ENCODE measurements around the gene C3orf70. TPM values are rescaled to one million over a fixed set of nuclear protein-coding genes. Genes with fewer than 3 reads are reported as not detected.

The C3orf70 gene
- total and polyA plus RNA-seq, 8 donors: 0.22 to 0.90 (median 0.36) TPM

- H3K27ac ChIP-seq: no peak overlapping the region
- FAIRE-seq (no peak), DNase-seq (no peak), ATAC-seq (no peak)
- H3K36me3 ChIP-seq: no peaks in the 10 kb centered on the region
- no peaks in the 10 kb centered on the region for H3K4me1 ChIP-seq
- intact Hi-C loops (cut with DNase I): no loop called here
- WGBS, 2 donors: 59 to 70% methylated on average over 3 of the region's 3 CpGs
- no peaks in the 10 kb centered on the region for H3K27me3 ChIP-seq
- H3K9me3 ChIP-seq: no peaks in the 10 kb centered on the region
- no peak overlapping the region for H3K4me3 ChIP-seq
- TF ChIP-seq CTCF (IDR thresholded peaks at IDR 0.05): no peak
Measured at GRCh38 chr3:185082149-185082548, 70.7 kb downstream of the C3orf70 start.

GRCh38 chr3:185081521-185081920 is 71.3 kb downstream of the C3orf70 start:
- no peak for TF ChIP-seq CTCF (IDR thresholded peaks at IDR 0.05)
- Histone ChIP-seq H3K4me1 (no peaks in the 10 kb centered on the region), H3K9me3 (no peaks in the 10 kb centered on the region), H3K36me3 (no peaks in the 10 kb centered on the region), H3K4me3 (no peak overlapping the region), H3K27ac (no peak overlapping the region), H3K27me3 (no peaks in the 10 kb centered on the region)
- DNase-seq (no peak), FAIRE-seq (no peak), ATAC-seq (no peak)
- 57 to 75% methylated on average over 1 of the region's 1 CpG for WGBS, 2 donors
- intact Hi-C loops (cut with DNase I): no loop called here

GRCh38 chr3:185079625-185080024 is 73.2 kb downstream of the C3orf70 start:
- ATAC-seq: no peak
- no peak for TF ChIP-seq CTCF (IDR thresholded peaks at IDR 0.05)
- DNase-seq: no peak
- no peak for FAIRE-seq
- Histone ChIP-seq H3K36me3 (no peaks in the 10 kb centered on the region), H3K9me3 (no peaks in the 10 kb centered on the region), H3K27ac (no peak overlapping the region), H3K27me3 (no peaks in the 10 kb centered on the region), H3K4me1 (no peaks in the 10 kb centered on the region), H3K4me3 (no peak overlapping the region)
- intact Hi-C loops (cut with DNase I): no loop called here
- 64 to 83% methylated on average over 1 of the region's 1 CpG for WGBS, 2 donors

GRCh38 chr3:185076219-185076618 is 76.6 kb downstream of the C3orf70 start:
- WGBS, 2 donors: 58 to 64% methylated on average over 8 of the region's 8 CpGs
- intact Hi-C loops (cut with DNase I): no loop called here
- Histone ChIP-seq H3K4me1 (no peaks in the 10 kb centered on the region), H3K36me3 (no peaks in the 10 kb centered on the region), H3K9me3 (no peaks in the 10 kb centered on the region), H3K4me3 (no peak overlapping the region), H3K27me3 (no peaks in the 10 kb centered on the region), H3K27ac (no peak overlapping the region)
- DNase-seq: no peak
- no peak for ATAC-seq
- FAIRE-seq: no peak
- TF ChIP-seq CTCF (IDR thresholded peaks at IDR 0.05): no peak

- DNase-seq (no peak), FAIRE-seq (no peak), ATAC-seq (no peak)
- no peak overlapping the region for H3K27ac ChIP-seq
- H3K9me3 ChIP-seq: no peaks in the 10 kb centered on the region
- TF ChIP-seq CTCF (IDR thresholded peaks at IDR 0.05): no peak
- no peaks in the 10 kb centered on the region for H3K4me1 ChIP-seq
- 81 to 90% methylated on average over 13 of the region's 13 CpGs for WGBS, 2 donors
- no peaks in the 10 kb centered on the region for H3K27me3 ChIP-seq
- intact Hi-C loops (cut with DNase I): no loop called here
- H3K4me3 ChIP-seq: no peak overlapping the region
- H3K36me3 ChIP-seq: no peaks in the 10 kb centered on the region
Measured at GRCh38 chr3:185075547-185075946, 77.3 kb downstream of the C3orf70 start.
